Activated B cell treated with CpG ODN at 0.5 μM for 24 hours (primary cell): ENCODE data around the gene LCA5. TPM values are rescaled to one million over a fixed set of nuclear protein-coding genes. Genes with fewer than 3 reads are reported as not detected.

Experiments used
- ATAC-seq: fragments of 200-7000 bp; cut with Tn5 transposase; one replicate; pipeline ENCODE4 v1.10.0; 2021; ENCODE audit warnings: low read depth, mild to moderate bottlenecking, moderate library complexity
- CTCF ChIA-PET: fragments of 350-600 bp; sonication (Branson Sonifier 250); formaldehyde crosslinking; loops from one replicate; lab custom pipeline; 2021; ENCODE audit warnings: antibody characterized with exemption; lab: Charles Lee
- POLR2A ChIA-PET: fragments of 350-600 bp; sonication (Branson Sonifier 250); formaldehyde crosslinking; loops from one replicate; lab custom pipeline; 2021; ENCODE audit warnings: antibody characterized with exemption; lab: Charles Lee
- DNase-seq: peaks from one replicate; pipeline ENCODE4 v3.0.0; 2022
- H3K27ac Mint-ChIP-seq: one replicate; pipeline ENCODE4 v1.8.0; 2020; ENCODE audit warnings: mixed read lengths
- H3K27me3 Mint-ChIP-seq: one replicate; pipeline ENCODE4 v1.8.0; 2021; ENCODE audit warnings: mixed read lengths
- H3K36me3 Mint-ChIP-seq: one replicate; pipeline ENCODE4 v1.8.0; 2021; ENCODE audit warnings: low read depth, mixed read lengths
- H3K4me1 Mint-ChIP-seq: one replicate; pipeline ENCODE4 v1.8.0; 2021; ENCODE audit warnings: mixed read lengths
- H3K4me3 Mint-ChIP-seq: one replicate; pipeline ENCODE4 v1.8.0; 2020; ENCODE audit warnings: mild to moderate bottlenecking, mixed read lengths
- H3K9me3 Mint-ChIP-seq: one replicate; pipeline ENCODE4 v1.8.0; 2020; ENCODE audit warnings: mixed read lengths
- CTCF ChIP-seq: fragments of 200-600 bp; IDR thresholded peaks from one replicate; pipeline ENCODE4 v1.8.0; 2022; ENCODE audit warnings: antibody characterized with exemption, mild to moderate bottlenecking
- intact Hi-C: fragments of 100-400 bp; cut with micrococcal nuclease; formaldehyde crosslinking; loops from one replicate; pipeline ENCODE4 v1.15.1; 2024
- total RNA-seq: library from RNA; stranded (reverse); gene quantifications from 2 replicates; pipeline ENCODE4 v1.2.3, GENCODE V29; 2022

Gene LCA5
- total RNA-seq, 1 donor from 2014 or later: 0.18 TPM

GRCh38 chr6:79574174-79574573 lies 36.9 kb upstream of the LCA5 start:
- Mint-ChIP-seq H3K4me3 (no peak overlapping the region), H3K27ac (no peak overlapping the region), H3K9me3 (no peaks in the 10 kb centered on the region), H3K27me3 (peaks cover 3% of the 10 kb centered on the region), H3K36me3 (no peaks in the 10 kb centered on the region), H3K4me1 (peaks cover 3% of the 10 kb centered on the region)
- ChIA-PET POLR2A (no interaction called here), CTCF (no interaction called here)
- DNase-seq (no peak), ATAC-seq (no peak)
- intact Hi-C loops: no loop called here
- TF ChIP-seq CTCF: no peak

GRCh38 chr6:79571030-79571367 lies 33.8 kb upstream of the LCA5 start:
- Mint-ChIP-seq H3K36me3 (no peaks in the 10 kb centered on the region), H3K9me3 (no peaks in the 10 kb centered on the region), H3K27me3 (peaks cover 3% of the 10 kb centered on the region), H3K27ac (no peak overlapping the region), H3K4me1 (peaks cover 3% of the 10 kb centered on the region), H3K4me3 (no peak overlapping the region)
- CTCF ChIA-PET: no interaction called here
- DNase-seq (no peak), ATAC-seq (no peak)
- TF ChIP-seq CTCF: no peak
- POLR2A ChIA-PET: no interaction called here
- intact Hi-C loops: loop anchor here (2.0 kb wide), 1 partner anchor 298 kb away; no protein-coding TSS in a partner anchor

GRCh38 chr6:79570129-79571029 lies 33.1 kb upstream of the LCA5 start:
- Mint-ChIP-seq H3K9me3 (no peaks in the 10 kb centered on the region), H3K4me1 (peaks cover 3% of the 10 kb centered on the region), H3K27ac (no peak overlapping the region), H3K4me3 (no peak overlapping the region), H3K36me3 (no peaks in the 10 kb centered on the region), H3K27me3 (peaks cover 3% of the 10 kb centered on the region)
- ChIA-PET POLR2A (no interaction called here), CTCF (no interaction called here)
- no peak for TF ChIP-seq CTCF
- no peak for DNase-seq
- intact Hi-C loops: loop anchor here (1.0 to 2.0 kb wide), 2 partner anchors 244 to 298 kb away; no protein-coding TSS in a partner anchor
- ATAC-seq: no peak

GRCh38 chr6:79568996-79569395 lies 31.8 kb upstream of the LCA5 start:
- H3K27me3 Mint-ChIP-seq: no peaks in the 10 kb centered on the region
- no peak overlapping the region for H3K4me3 Mint-ChIP-seq
- ATAC-seq: no peak
- ChIA-PET CTCF (no interaction called here), POLR2A (no interaction called here)
- intact Hi-C loops: no loop called here
- no peak for TF ChIP-seq CTCF
- no peak overlapping the region for H3K27ac Mint-ChIP-seq
- H3K4me1 Mint-ChIP-seq: peaks cover 3% of the 10 kb centered on the region
- no peaks in the 10 kb centered on the region for H3K9me3 Mint-ChIP-seq
- no peak for DNase-seq
- no peaks in the 10 kb centered on the region for H3K36me3 Mint-ChIP-seq

GRCh38 chr6:79564636-79565035 lies 27.4 kb upstream of the LCA5 start:
- intact Hi-C loops: no loop called here
- CTCF ChIA-PET: no interaction called here
- H3K27ac Mint-ChIP-seq: no peak overlapping the region

More at GRCh38 chr6:79564636-79565035, 27.4 kb upstream of the LCA5 start:
- Mint-ChIP-seq H3K4me3 (no peak overlapping the region), H3K36me3 (no peaks in the 10 kb centered on the region), H3K27me3 (no peaks in the 10 kb centered on the region), H3K4me1 (no peaks in the 10 kb centered on the region), H3K9me3 (no peaks in the 10 kb centered on the region)
- DNase-seq: no peak
- ATAC-seq: no peak
- POLR2A ChIA-PET: no interaction called here
- TF ChIP-seq CTCF: no peak
